H9 (cell line): ENCODE results near the gene STAC. TPM values are rescaled to one million over a fixed set of nuclear protein-coding genes. Genes with fewer than 3 reads are reported as not detected.

Experiments
- DNase-seq: peaks from one replicate; pipeline ENCODE4 v3.0.0-alpha.2; 2017
- H2AFZ ChIP-seq: one replicate; pipeline ENCODE4 v1.6.1; 2013; ENCODE audit warnings: mild to moderate bottlenecking, low read length, control low read depth, moderate library complexity
- H2AK5ac ChIP-seq: 2 replicates; pipeline ENCODE4 v1.6.1; 2013; ENCODE audit warnings: low read length, control low read depth, mixed read lengths; ENCODE audit not compliant: insufficient read length
- H2BK120ac ChIP-seq: one replicate; pipeline ENCODE4 v1.6.1; 2013; ENCODE audit warnings: low read depth, mild to moderate bottlenecking, low read length, control low read depth, inconsistent platforms; ENCODE audit not compliant: poor library complexity, severe bottlenecking
- H2BK12ac ChIP-seq: 2 replicates; pipeline ENCODE4 v1.6.1; 2013; ENCODE audit warnings: low read length, control low read depth, mixed read lengths, low read depth; ENCODE audit not compliant: insufficient read length
- H2BK15ac ChIP-seq: 2 replicates; pipeline ENCODE4 v1.6.1; 2013; ENCODE audit warnings: low read depth, low read length, control low read depth
- H2BK20ac ChIP-seq: one replicate; pipeline ENCODE4 v1.6.1; 2013; ENCODE audit warnings: low read depth, mild to moderate bottlenecking, low read length, control low read depth, inconsistent platforms; ENCODE audit not compliant: poor library complexity, severe bottlenecking
- H2BK5ac ChIP-seq: 2 replicates; pipeline ENCODE4 v1.6.1; 2013; ENCODE audit warnings: low read length, control low read depth, mixed read lengths; ENCODE audit not compliant: insufficient read length
- H3K14ac ChIP-seq: 2 replicates; pipeline ENCODE4 v1.6.1; 2013; ENCODE audit warnings: low read length, control low read depth; ENCODE audit not compliant: insufficient read depth
- H3K18ac ChIP-seq: 2 replicates; pipeline ENCODE4 v1.6.1; 2013; ENCODE audit warnings: low read depth, mild to moderate bottlenecking, mixed read lengths, low read length, control low read depth; ENCODE audit not compliant: insufficient read length
- H3K23ac ChIP-seq: 2 replicates; pipeline ENCODE4 v1.6.1; 2013; ENCODE audit warnings: low read length, control low read depth, mixed read lengths, low read depth; ENCODE audit not compliant: insufficient read length
- H3K23me2 ChIP-seq: 2 replicates; pipeline ENCODE4 v1.6.1; 2013; ENCODE audit warnings: low read depth, mild to moderate bottlenecking, mixed read lengths, low read length, control low read depth; ENCODE audit not compliant: insufficient read length, poor library complexity, severe bottlenecking
- H3K27ac ChIP-seq: 2 replicates; pipeline ENCODE4 v1.5.1; 2013; ENCODE audit warnings: low read length, control low read depth, mixed read lengths, low read depth; ENCODE audit not compliant: insufficient read length
- H3K27me3 ChIP-seq: 2 replicates; pipeline ENCODE4 v1.6.1; 2013; ENCODE audit warnings: low read length, control low read depth, inconsistent platforms; ENCODE audit not compliant: insufficient read depth
- H3K4ac ChIP-seq: 2 replicates; pipeline ENCODE4 v1.6.1; 2013; ENCODE audit warnings: low read depth, mild to moderate bottlenecking, control low read depth, inconsistent platforms, low read length, moderate library complexity
- H3K4me1 ChIP-seq: 2 replicates; pipeline ENCODE4 v1.6.1; 2013; ENCODE audit warnings: low read length, control low read depth, inconsistent platforms; ENCODE audit not compliant: insufficient read depth
- H3K4me2 ChIP-seq: 2 replicates; pipeline ENCODE4 v1.6.1; 2013; ENCODE audit warnings: low read length, control low read depth, mixed read lengths; ENCODE audit not compliant: insufficient read length, insufficient read depth
- H3K56ac ChIP-seq: 2 replicates; pipeline ENCODE4 v1.6.1; 2013; ENCODE audit warnings: low read depth, mild to moderate bottlenecking, mixed read lengths, low read length, control low read depth; ENCODE audit not compliant: insufficient read length
- H3K79me1 ChIP-seq: 2 replicates; pipeline ENCODE4 v1.6.1; 2013; ENCODE audit warnings: low read depth, mild to moderate bottlenecking, moderate library complexity, low read length, control low read depth, inconsistent platforms; ENCODE audit not compliant: insufficient read depth, poor library complexity, severe bottlenecking
- H3K79me2 ChIP-seq: 2 replicates; pipeline ENCODE4 v1.6.1; 2013; ENCODE audit warnings: low read length, control low read depth, inconsistent platforms; ENCODE audit not compliant: insufficient read depth
- H3K9ac ChIP-seq: 2 replicates; pipeline ENCODE4 v1.6.1; 2013; ENCODE audit warnings: low read length, control low read depth, mixed read lengths; ENCODE audit not compliant: insufficient read length; ENCODE audit errors: extremely low read depth
- H3K9me3 ChIP-seq: one replicate; pipeline ENCODE4 v1.6.1; 2013; ENCODE audit warnings: low read depth, low read length, inconsistent platforms; ENCODE audit not compliant: control insufficient read depth
- H3T11ph ChIP-seq: one replicate; pipeline ENCODE4 v1.6.1; 2013; ENCODE audit warnings: mild to moderate bottlenecking, low read length, control low read depth, inconsistent platforms
- H4K20me1 ChIP-seq: one replicate; pipeline ENCODE4 v1.6.1; 2013; ENCODE audit not compliant: control insufficient read depth, insufficient read length, insufficient read depth
- H4K5ac ChIP-seq: 2 replicates; pipeline ENCODE4 v1.6.1; 2013; ENCODE audit warnings: low read depth, mild to moderate bottlenecking, mixed read lengths, low read length, control low read depth; ENCODE audit not compliant: insufficient read length
- H4K8ac ChIP-seq: replicated peaks from 2 replicates; pipeline ENCODE4 v1.6.1; 2013; ENCODE audit warnings: low read length, control low read depth, mixed read lengths, low read depth; ENCODE audit not compliant: insufficient read length
- H4K91ac ChIP-seq: 2 replicates; pipeline ENCODE4 v1.6.1; 2013; ENCODE audit warnings: low read depth, mild to moderate bottlenecking, moderate library complexity, mixed read lengths, low read length, control low read depth; ENCODE audit not compliant: insufficient read length
- H3K27ac Mint-ChIP-seq, 3 experiments: 2 replicates in 2 of 3; 3 replicates in 1 of 3; pipeline ENCODE4 v1.8.0; 2020 to 2021; ENCODE audit warnings: mixed read lengths in 3 of 3, mild to moderate bottlenecking in 1 of 3, moderate library complexity in 1 of 3
- H3K27me3 Mint-ChIP-seq: 2 replicates; pipeline ENCODE4 v1.8.0; 2021; ENCODE audit warnings: low read depth, mild to moderate bottlenecking, moderate library complexity, mixed read lengths
- H3K36me3 Mint-ChIP-seq, 3 experiments: 2 replicates in 2 of 3; 3 replicates in 1 of 3; pipeline ENCODE4 v1.8.0; 2020 to 2021; ENCODE audit warnings: low read depth in 3 of 3, mixed read lengths in 3 of 3; ENCODE audit not compliant: insufficient read depth in 1 of 3
- H3K4me1 Mint-ChIP-seq, 2 experiments: 2 replicates each; pipeline ENCODE4 v1.8.0; 2020; ENCODE audit warnings: mixed read lengths in 2 of 2
- H3K4me3 Mint-ChIP-seq, 2 experiments: 2 replicates in 1 of 2; 3 replicates in 1 of 2; pipeline ENCODE4 v1.8.0; 2020 to 2021; ENCODE audit warnings: mild to moderate bottlenecking in 2 of 2, mixed read lengths in 2 of 2, moderate library complexity in 1 of 2
- H3K9me3 Mint-ChIP-seq, 2 experiments: 2 replicates in 1 of 2; 3 replicates in 1 of 2; pipeline ENCODE4 v1.8.0; 2020; ENCODE audit warnings: mild to moderate bottlenecking in 2 of 2, mixed read lengths in 2 of 2, moderate library complexity in 1 of 2
- CTCF ChIP-seq: fragments of 200-600 bp; sonication (generic); conservative IDR thresholded peaks from 3 replicates; pipeline ENCODE4 v1.8.0; 2021; ENCODE audit warnings: antibody characterized with exemption, mild to moderate bottlenecking
- total RNA-seq: library from RNA; stranded (reverse); gene quantifications from 2 replicates; pipeline ENCODE4 v1.2.1, GENCODE V29; 2021

STAC gene
- total RNA-seq, 1 experiment from 2014 or later: 3.0 TPM

GRCh38 chr3:36373084-36373483, 7.2 kb upstream of the STAC start:
- H3K9ac ChIP-seq: no peak overlapping the region
- no peak overlapping the region for H2BK15ac ChIP-seq
- peaks cover 3% of the 10 kb centered on the region; the same call in 1 of the 2 replicates for H3K27me3 Mint-ChIP-seq
- H3K56ac ChIP-seq: no peak overlapping the region
- no peak overlapping the region for H2BK5ac ChIP-seq
- no peaks in the 10 kb centered on the region for H3K9me3 ChIP-seq
- H3K79me2 ChIP-seq: no peaks in the 10 kb centered on the region
- H3K27ac ChIP-seq: no peak overlapping the region
- no peak overlapping the region for H3K18ac ChIP-seq
- no peak overlapping the region for H3K4ac ChIP-seq
- no peak overlapping the region for H3K4me3 Mint-ChIP-seq
- TF ChIP-seq CTCF: no peak
- no peaks in the 10 kb centered on the region for H3K4me1 ChIP-seq
- H3K4me1 Mint-ChIP-seq: 0 out of 4 replicates have a peak, but pooled peaks cover 0 to 2% of the 10 kb centered on the region in 2 experiments
- no peak overlapping the region for H3K23ac ChIP-seq
- no peak overlapping the region for H3T11ph ChIP-seq
- no peaks in the 10 kb centered on the region for H3K23me2 ChIP-seq
- no peak overlapping the region for H3K14ac ChIP-seq
- no peaks in the 10 kb centered on the region for H4K20me1 ChIP-seq
- H3K4me2 ChIP-seq: no peak overlapping the region
- no peak overlapping the region for H2BK12ac ChIP-seq
- H2AK5ac ChIP-seq: no peak overlapping the region
- H3K27me3 ChIP-seq: no peaks in the 10 kb centered on the region
- H3K9me3 Mint-ChIP-seq: no peaks in the 10 kb centered on the region
- H3K27ac Mint-ChIP-seq: no peak overlapping the region
- H2BK120ac ChIP-seq: no peak overlapping the region
- H3K36me3 Mint-ChIP-seq: no peaks in the 10 kb centered on the region
- H2AFZ ChIP-seq: no peak overlapping the region
- no peak overlapping the region for H4K8ac ChIP-seq
- no peak overlapping the region for H2BK20ac ChIP-seq
- H3K79me1 ChIP-seq: no peaks in the 10 kb centered on the region
- no peak overlapping the region for H4K91ac ChIP-seq
- no peak for DNase-seq
- no peak overlapping the region for H4K5ac ChIP-seq
